HepG2 (cell line): Measurements from ENCODE around the gene SMTN. TPM values are rescaled to one million over a fixed set of nuclear protein-coding genes. Genes with fewer than 3 reads are reported as not detected.

Source experiments
- FOXA1 ChIP-seq, 2 experiments: fragments of 450-650 bp in 1 of 2; sonication (generic) in 1 of 2; formaldehyde crosslinking in 1 of 2; IDR thresholded peaks; 2 replicates each; pipeline versions ENCODE4 v1.4.0 to v1.6.1; 2016 to 2020; ENCODE audit warnings: missing genetic modification reagents in 1 of 2
- HDAC1 ChIP-seq: sonication (generic); formaldehyde crosslinking; IDR thresholded peaks from 2 replicates; pipeline ENCODE4 v1.5.1; 2020; ENCODE audit warnings: mild to moderate bottlenecking, missing genetic modification reagents
- HIVEP1 ChIP-seq: sonication (generic); formaldehyde crosslinking; IDR thresholded peaks from 2 replicates; pipeline ENCODE4 v1.4.0; 2020; ENCODE audit warnings: mild to moderate bottlenecking, missing genetic modification reagents
- PHB2 ChIP-seq: fragments of 450-650 bp; IDR thresholded peaks from 2 replicates; pipeline ENCODE4 v1.6.1; 2018; ENCODE audit not compliant: partially characterized antibody
- SKI ChIP-seq: fragments of 450-650 bp; IDR thresholded peaks from one replicate; pipeline ENCODE4 v1.6.1; 2018; ENCODE audit warnings: mild to moderate bottlenecking; ENCODE audit not compliant: partially characterized antibody
- SP2 ChIP-seq: sonication (generic); formaldehyde crosslinking; IDR thresholded peaks from 2 replicates; pipeline ENCODE4 v1.5.1; 2020; ENCODE audit warnings: mild to moderate bottlenecking, missing genetic modification reagents
- TAF1 ChIP-seq: sonication (generic); formaldehyde crosslinking; IDR thresholded peaks from 2 replicates; pipeline ENCODE4 v1.4.0; 2020; ENCODE audit warnings: missing genetic modification reagents
- ZFX ChIP-seq: sonication (generic); formaldehyde crosslinking; IDR thresholded peaks from 2 replicates; pipeline ENCODE4 v1.4.0; 2020; ENCODE audit warnings: mild to moderate bottlenecking, low read depth, missing genetic modification reagents, moderate library complexity
- ZNF317 ChIP-seq: sonication (generic); formaldehyde crosslinking; IDR thresholded peaks from 2 replicates; pipeline ENCODE4 v1.5.0; 2020; ENCODE audit warnings: mild to moderate bottlenecking, missing genetic modification reagents
- ZSCAN25 ChIP-seq: sonication (generic); formaldehyde crosslinking; IDR thresholded peaks from 2 replicates; pipeline ENCODE4 v1.8.0; 2022; ENCODE audit warnings: mild to moderate bottlenecking, missing genetic modification reagents
- polyA plus RNA-seq, 8 experiments: library from polyadenylated mRNA; depleted of rRNA in 3 of 8; stranded (reverse) in 7 of 8; unstranded in 1 of 8; fragments of >200 nt; fragmentation: Illumina TruSeq in 4 of 8; extraction: Trizol in 4 of 8; gene quantifications; 2 replicates each; pipeline versions ENCODE4 v1.2.1 to v1.2.3, GENCODE V29; 2011 to 2016; ENCODE audit warnings: low read depth in 4 of 8, missing spikeins in 1 of 8, mixed read lengths in 1 of 8; ENCODE audit not compliant: insufficient read depth in 1 of 8
- total RNA-seq, 5 experiments: library from RNA; depleted of rRNA; stranded (reverse); fragments of >200 nt; fragmentation: Illumina TruSeq; extraction: Trizol; gene quantifications; 2 replicates each; pipeline ENCODE4 v1.2.3, GENCODE V29; 2016; ENCODE audit warnings: low read depth in 1 of 5
- TF ChIP-seq, protein P1 (sequence below): sonication (generic); formaldehyde crosslinking; IDR thresholded peaks from 2 replicates; pipeline ENCODE4 v1.8.1; 2022; ENCODE audit warnings: mild to moderate bottlenecking, missing genetic modification reagents
- TF ChIP-seq, protein P2 (sequence below): sonication (generic); formaldehyde crosslinking; IDR thresholded peaks from 2 replicates; pipeline ENCODE4 v1.4.0; 2020; ENCODE audit warnings: low read depth, mild to moderate bottlenecking, missing genetic modification reagents
- TF ChIP-seq, protein P3 (sequence below): IDR thresholded peaks from 2 replicates; pipeline ENCODE4 v1.6.1; 2018; ENCODE audit warnings: missing genetic modification reagents, mild to moderate bottlenecking, missing compliant biosample characterization
- TF ChIP-seq, protein P4 (sequence below): sonication (generic); formaldehyde crosslinking; IDR thresholded peaks from 2 replicates; pipeline ENCODE4 v1.4.0; 2020; ENCODE audit warnings: missing genetic modification reagents, mild to moderate bottlenecking, borderline replicate concordance
- TF ChIP-seq, protein P5 (sequence below): IDR thresholded peaks from 2 replicates; pipeline ENCODE4 v1.4.0; 2020; ENCODE audit warnings: mild to moderate bottlenecking, missing genetic modification reagents
- TF ChIP-seq, protein P6 (sequence below): sonication (generic); formaldehyde crosslinking; conservative IDR thresholded peaks from 2 replicates; pipeline ENCODE4 v1.4.0; 2020; ENCODE audit warnings: missing genetic modification reagents

Gene SMTN
- total and polyA plus RNA-seq, 2 of the 13 experiments (the other 11 are each of a cell fraction or from before 2014, with no cell fraction given) = 14.7 to 26.1 TPM

DNA sequence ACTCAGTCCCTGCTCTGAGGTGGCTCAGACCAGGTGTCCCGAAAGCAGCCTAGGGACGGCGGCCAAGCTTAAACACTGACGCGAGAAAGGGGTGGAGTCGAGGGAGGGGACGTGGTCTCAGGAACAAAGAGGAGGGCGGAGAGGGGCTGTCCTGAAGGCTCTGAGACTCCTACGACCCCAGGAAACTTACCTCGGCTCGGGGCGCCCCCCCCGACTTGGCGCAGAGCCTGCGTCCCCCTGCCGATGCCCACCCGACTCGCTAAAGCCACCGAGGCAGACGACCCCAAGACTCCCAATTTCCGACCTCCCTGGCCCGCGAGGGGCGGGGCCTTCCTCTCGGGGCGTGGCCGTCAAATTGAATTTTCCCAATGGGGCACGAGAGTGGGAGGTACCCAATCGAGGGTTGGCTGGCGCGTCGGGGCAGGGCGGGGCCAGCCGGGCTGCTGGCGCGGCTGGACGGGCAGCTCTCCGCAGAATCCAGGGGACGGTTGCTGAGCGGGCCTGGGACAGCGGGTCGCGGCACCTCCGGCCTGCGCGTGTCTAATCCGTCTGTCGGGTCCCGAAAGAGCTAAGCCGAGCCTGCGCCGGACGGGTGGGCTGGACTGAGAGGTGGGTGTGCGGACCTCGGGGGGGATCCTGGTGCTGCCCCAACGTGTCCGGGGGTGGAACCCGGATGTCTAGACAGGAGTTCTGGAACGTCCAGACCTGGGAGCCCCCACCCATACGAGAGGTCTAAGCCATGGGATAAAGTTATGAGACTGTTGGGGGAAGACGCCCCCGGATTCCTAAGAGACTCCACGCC, at the start of gene SMTN (continued):
- TF ChIP-seq, protein P1, sequence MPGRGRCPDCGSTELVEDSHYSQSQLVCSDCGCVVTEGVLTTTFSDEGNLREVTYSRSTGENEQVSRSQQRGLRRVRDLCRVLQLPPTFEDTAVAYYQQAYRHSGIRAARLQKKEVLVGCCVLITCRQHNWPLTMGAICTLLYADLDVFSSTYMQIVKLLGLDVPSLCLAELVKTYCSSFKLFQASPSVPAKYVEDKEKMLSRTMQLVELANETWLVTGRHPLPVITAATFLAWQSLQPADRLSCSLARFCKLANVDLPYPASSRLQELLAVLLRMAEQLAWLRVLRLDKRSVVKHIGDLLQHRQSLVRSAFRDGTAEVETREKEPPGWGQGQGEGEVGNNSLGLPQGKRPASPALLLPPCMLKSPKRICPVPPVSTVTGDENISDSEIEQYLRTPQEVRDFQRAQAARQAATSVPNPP (CRISPR knock-in tag) = peak; percentile 27; the same call in 1 of the 2 replicates
- TF ChIP-seq, protein P2, sequence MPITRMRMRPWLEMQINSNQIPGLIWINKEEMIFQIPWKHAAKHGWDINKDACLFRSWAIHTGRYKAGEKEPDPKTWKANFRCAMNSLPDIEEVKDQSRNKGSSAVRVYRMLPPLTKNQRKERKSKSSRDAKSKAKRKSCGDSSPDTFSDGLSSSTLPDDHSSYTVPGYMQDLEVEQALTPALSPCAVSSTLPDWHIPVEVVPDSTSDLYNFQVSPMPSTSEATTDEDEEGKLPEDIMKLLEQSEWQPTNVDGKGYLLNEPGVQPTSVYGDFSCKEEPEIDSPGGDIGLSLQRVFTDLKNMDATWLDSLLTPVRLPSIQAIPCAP = no peak
- TF ChIP-seq ZSCAN25 (CRISPR knock-in tag) (peak; percentile 57; the same call in 1 of the 2 replicates), SKI (peak; percentile 48), HDAC1 (CRISPR knock-in tag) (peak; percentile 67), ZNF317 (0 out of 2 replicates have a peak, but pooled peaks have one; percentile 42), FOXA1 (IDR thresholded peaks at IDR 0.05) (no peak), FOXA1 (CRISPR knock-in tag; IDR thresholded peaks at IDR 0.05) (0 out of 2 replicates have a peak, but pooled peaks have one; percentile 2), TAF1 (CRISPR knock-in tag) (peak; percentile 97), HIVEP1 (CRISPR knock-in tag) (peak; percentile 59; the same call in 1 of the 2 replicates), PHB2 (no peak), ZFX (peak; percentile 60), SP2 (peak; percentile 80)
- TF ChIP-seq, protein P3, sequence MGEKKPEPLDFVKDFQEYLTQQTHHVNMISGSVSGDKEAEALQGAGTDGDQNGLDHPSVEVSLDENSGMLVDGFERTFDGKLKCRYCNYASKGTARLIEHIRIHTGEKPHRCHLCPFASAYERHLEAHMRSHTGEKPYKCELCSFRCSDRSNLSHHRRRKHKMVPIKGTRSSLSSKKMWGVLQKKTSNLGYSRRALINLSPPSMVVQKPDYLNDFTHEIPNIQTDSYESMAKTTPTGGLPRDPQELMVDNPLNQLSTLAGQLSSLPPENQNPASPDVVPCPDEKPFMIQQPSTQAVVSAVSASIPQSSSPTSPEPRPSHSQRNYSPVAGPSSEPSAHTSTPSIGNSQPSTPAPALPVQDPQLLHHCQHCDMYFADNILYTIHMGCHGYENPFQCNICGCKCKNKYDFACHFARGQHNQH (CRISPR knock-in tag) = peak; percentile 43
- TF ChIP-seq, protein P4, sequence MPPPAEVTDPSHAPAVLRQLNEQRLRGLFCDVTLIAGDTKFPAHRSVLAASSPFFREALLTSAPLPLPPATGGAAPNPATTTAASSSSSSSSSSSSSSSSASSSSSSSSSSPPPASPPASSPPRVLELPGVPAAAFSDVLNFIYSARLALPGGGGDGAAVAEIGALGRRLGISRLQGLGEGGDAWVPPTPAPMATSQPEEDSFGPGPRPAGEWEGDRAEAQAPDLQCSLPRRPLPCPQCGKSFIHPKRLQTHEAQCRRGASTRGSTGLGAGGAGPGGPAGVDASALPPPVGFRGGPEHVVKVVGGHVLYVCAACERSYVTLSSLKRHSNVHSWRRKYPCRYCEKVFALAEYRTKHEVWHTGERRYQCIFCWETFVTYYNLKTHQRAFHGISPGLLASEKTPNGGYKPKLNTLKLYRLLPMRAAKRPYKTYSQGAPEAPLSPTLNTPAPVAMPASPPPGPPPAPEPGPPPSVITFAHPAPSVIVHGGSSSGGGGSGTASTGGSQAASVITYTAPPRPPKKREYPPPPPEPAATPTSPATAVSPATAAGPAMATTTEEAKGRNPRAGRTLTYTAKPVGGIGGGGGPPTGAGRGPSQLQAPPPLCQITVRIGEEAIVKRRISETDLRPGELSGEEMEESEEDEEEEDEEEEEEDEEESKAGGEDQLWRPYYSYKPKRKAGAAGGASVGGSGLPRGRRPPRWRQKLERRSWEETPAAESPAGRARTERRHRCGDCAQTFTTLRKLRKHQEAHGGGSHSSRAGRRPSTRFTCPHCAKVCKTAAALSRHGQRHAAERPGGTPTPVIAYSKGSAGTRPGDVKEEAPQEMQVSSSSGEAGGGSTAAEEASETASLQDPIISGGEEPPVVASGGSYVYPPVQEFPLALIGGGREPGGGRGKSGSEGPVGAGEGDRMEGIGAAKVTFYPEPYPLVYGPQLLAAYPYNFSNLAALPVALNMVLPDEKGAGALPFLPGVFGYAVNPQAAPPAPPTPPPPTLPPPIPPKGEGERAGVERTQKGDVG (CRISPR knock-in tag) = peak; percentile 39; the same call in 1 of the 2 replicates
- TF ChIP-seq, protein P5, sequence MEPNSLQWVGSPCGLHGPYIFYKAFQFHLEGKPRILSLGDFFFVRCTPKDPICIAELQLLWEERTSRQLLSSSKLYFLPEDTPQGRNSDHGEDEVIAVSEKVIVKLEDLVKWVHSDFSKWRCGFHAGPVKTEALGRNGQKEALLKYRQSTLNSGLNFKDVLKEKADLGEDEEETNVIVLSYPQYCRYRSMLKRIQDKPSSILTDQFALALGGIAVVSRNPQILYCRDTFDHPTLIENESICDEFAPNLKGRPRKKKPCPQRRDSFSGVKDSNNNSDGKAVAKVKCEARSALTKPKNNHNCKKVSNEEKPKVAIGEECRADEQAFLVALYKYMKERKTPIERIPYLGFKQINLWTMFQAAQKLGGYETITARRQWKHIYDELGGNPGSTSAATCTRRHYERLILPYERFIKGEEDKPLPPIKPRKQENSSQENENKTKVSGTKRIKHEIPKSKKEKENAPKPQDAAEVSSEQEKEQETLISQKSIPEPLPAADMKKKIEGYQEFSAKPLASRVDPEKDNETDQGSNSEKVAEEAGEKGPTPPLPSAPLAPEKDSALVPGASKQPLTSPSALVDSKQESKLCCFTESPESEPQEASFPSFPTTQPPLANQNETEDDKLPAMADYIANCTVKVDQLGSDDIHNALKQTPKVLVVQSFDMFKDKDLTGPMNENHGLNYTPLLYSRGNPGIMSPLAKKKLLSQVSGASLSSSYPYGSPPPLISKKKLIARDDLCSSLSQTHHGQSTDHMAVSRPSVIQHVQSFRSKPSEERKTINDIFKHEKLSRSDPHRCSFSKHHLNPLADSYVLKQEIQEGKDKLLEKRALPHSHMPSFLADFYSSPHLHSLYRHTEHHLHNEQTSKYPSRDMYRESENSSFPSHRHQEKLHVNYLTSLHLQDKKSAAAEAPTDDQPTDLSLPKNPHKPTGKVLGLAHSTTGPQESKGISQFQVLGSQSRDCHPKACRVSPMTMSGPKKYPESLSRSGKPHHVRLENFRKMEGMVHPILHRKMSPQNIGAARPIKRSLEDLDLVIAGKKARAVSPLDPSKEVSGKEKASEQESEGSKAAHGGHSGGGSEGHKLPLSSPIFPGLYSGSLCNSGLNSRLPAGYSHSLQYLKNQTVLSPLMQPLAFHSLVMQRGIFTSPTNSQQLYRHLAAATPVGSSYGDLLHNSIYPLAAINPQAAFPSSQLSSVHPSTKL = 0 out of 2 replicates have a peak, but pooled peaks have one; percentile 21
- TF ChIP-seq, protein P6, sequence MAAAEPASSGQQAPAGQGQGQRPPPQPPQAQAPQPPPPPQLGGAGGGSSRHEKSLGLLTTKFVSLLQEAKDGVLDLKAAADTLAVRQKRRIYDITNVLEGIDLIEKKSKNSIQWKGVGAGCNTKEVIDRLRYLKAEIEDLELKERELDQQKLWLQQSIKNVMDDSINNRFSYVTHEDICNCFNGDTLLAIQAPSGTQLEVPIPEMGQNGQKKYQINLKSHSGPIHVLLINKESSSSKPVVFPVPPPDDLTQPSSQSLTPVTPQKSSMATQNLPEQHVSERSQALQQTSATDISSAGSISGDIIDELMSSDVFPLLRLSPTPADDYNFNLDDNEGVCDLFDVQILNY (CRISPR knock-in tag) = peak; percentile 64; the same call in 1 of the 2 replicates
